Measurements from ENCODE around the gene MIOX. TPM values are rescaled to one million over a fixed set of nuclear protein-coding genes. Genes with fewer than 3 reads are reported as not detected.

Gene MIOX
- total and polyA plus RNA-seq, 2 of the 13 experiments (the other 11 are each of a cell fraction or from before 2014, with no cell fraction given) = 1.5 to 2.9 TPM

DNA sequence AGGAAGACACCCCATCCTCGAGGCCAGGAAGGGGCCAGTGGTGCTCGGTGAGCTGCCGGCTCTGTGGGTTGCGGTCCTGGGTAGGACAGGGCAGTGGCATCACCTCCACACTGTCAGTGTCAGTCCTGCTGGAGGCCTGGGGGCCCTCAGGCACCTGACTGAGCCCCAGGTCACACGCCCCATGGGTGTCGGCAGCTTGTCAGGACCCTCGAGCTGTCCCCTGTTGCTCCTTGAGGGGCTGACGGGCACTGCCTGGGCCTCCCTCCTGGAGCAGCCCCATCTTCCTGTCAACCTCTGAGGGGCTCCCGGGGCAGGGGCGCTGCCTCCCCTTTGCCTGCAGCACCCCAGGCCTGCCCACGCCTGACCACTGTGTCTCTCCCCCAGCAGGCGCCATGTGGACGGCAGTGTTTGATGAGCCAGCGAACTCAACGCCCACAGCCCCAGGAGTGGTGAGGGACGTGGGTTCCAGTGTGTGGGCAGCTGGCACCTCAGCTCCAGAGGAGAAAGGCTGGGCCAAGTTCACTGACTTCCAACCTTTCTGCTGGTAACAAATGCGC, 47.3 kb upstream of the MIOX start:
- in situ Hi-C loops (cut with HindIII; ENCODE audit: extremely low pct_ligation_motif_present, low pct_unique_long_range_greater_than_20kb) (no loop called here), intact Hi-C loops (cut with micrococcal nuclease; ENCODE audit: unreplicated experiment) (no loop called here)
- POLR2A ChIA-PET = no interaction called here
- Histone ChIP-seq H3K79me2 (ENCODE audit: insufficient read depth, low read length) (no peaks in the 10 kb centered on the region), H3K4me3 (replicated peaks in 1 of 3; ENCODE audit: insufficient read depth in 1 of 3, low read depth in 2 of 3, low read length in 3 of 3) (no peak overlapping the region), H4K20me1 (ENCODE audit: insufficient read depth, low read length) (0 out of 2 replicates have a peak, but pooled peaks cover 2% of the 10 kb centered on the region), H3K36me3 (replicated peaks in 1 of 2; ENCODE audit: control insufficient read depth in 1 of 2, insufficient read depth in 2 of 2, low read length in 2 of 2) (peaks cover 49 to 64% of the 10 kb centered on the region in 2 experiments; a peak in 4 of 5 replicates), H3K9ac (ENCODE audit: insufficient read depth, low read depth, low read length) (no peak overlapping the region), H3K27me3 (ENCODE audit: control insufficient read depth in 1 of 2, insufficient read depth in 2 of 2, low read length in 2 of 2) (no peaks in the 10 kb centered on the region), H3K9me3 (ENCODE audit: low read length) (no peaks in the 10 kb centered on the region), H3K27ac (ENCODE audit: extremely low read length, insufficient read depth, low read length) (no peak overlapping the region), H3K4me1 (ENCODE audit: insufficient read depth, low read length) (no peaks in the 10 kb centered on the region), H2AFZ (ENCODE audit: low read length) (no peak overlapping the region), H3K4me2 (ENCODE audit: low read depth, low read length) (no peak overlapping the region)
- no peak for ATAC-seq
- WGBS (ENCODE audit: low lambda C conversion rate) = 90% methylated on average over 9 of the region's 17 CpGs
- CTCF ChIA-PET (ENCODE audit: low intra/inter-chr PET ratio, low total read pairs) = no interaction called here
- TF ChIP-seq POLR2A (IDR thresholded peaks at IDR 0.05; ENCODE audit: insufficient read depth in 1 of 2, low read depth in 2 of 2, low read length in 2 of 2) (0 out of 4 replicates have a peak, but pooled peaks of 1 of the 2 experiments have one; percentile 8), NFKB2 (CRISPR knock-in tag; IDR thresholded peaks at IDR 0.05; ENCODE audit: borderline replicate concordance) (peak; percentile 40; the same call in 1 of the 2 replicates), KMT2B (CRISPR knock-in tag; IDR thresholded peaks at IDR 0.05) (no peak), MAFF (IDR thresholded peaks at IDR 0.05; ENCODE audit: low read depth, low read length) (no peak), RBFOX2 (IDR thresholded peaks at IDR 0.05; ENCODE audit: low read depth, low read length) (0 out of 2 replicates have a peak, but pooled peaks have one; percentile 34), NR3C1 (CRISPR knock-in tag; IDR thresholded peaks at IDR 0.05) (no peak), ZFP36L2 (CRISPR knock-in tag; IDR thresholded peaks at IDR 0.05) (no peak), CENPT (CRISPR knock-in tag; IDR thresholded peaks at IDR 0.05; ENCODE audit: low read depth) (no peak), ZNF776 (CRISPR knock-in tag; IDR thresholded peaks at IDR 0.05) (peak; percentile 39; the same call in 1 of the 2 replicates), AGO2 (optimal IDR thresholded peaks at IDR 0.05; ENCODE audit: low read depth, low read length) (peak; percentile 77), RBM22 (optimal IDR thresholded peaks at IDR 0.05; ENCODE audit: low read length) (peak; percentile 32), ZNF460 (CRISPR knock-in tag; IDR thresholded peaks at IDR 0.05; ENCODE audit: borderline replicate concordance) (no peak)
- TF ChIP-seq, protein P1, sequence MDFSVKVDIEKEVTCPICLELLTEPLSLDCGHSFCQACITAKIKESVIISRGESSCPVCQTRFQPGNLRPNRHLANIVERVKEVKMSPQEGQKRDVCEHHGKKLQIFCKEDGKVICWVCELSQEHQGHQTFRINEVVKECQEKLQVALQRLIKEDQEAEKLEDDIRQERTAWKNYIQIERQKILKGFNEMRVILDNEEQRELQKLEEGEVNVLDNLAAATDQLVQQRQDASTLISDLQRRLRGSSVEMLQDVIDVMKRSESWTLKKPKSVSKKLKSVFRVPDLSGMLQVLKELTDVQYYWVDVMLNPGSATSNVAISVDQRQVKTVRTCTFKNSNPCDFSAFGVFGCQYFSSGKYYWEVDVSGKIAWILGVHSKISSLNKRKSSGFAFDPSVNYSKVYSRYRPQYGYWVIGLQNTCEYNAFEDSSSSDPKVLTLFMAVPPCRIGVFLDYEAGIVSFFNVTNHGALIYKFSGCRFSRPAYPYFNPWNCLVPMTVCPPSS (IDR thresholded peaks at IDR 0.05) = no peak
- no TSS peak for BruUV-seq (replicated peaks)
- no peak for FAIRE-seq
- DNase-seq (ENCODE audit: low spot score) = no peak
